IPS-18a (cell line): ENCODE data around the gene CFAP77.

Experiments used
- H3K27ac ChIP-seq: one replicate; pipeline ENCODE4 v1.5.1; 2013; ENCODE audit warnings: low read length
- H3K27me3 ChIP-seq: one replicate; pipeline ENCODE4 v1.6.1; 2013; ENCODE audit warnings: mild to moderate bottlenecking, low read length; ENCODE audit not compliant: control insufficient read depth, insufficient read depth
- H3K36me3 ChIP-seq: one replicate; pipeline ENCODE4 v1.6.1; 2013; ENCODE audit warnings: low read depth, low read length; ENCODE audit not compliant: control insufficient read depth
- H3K4me1 ChIP-seq: one replicate; pipeline ENCODE4 v1.6.1; 2013; ENCODE audit warnings: low read depth, low read length; ENCODE audit not compliant: control insufficient read depth
- H3K4me3 ChIP-seq: one replicate; pipeline ENCODE4 v1.5.1; 2013; ENCODE audit warnings: low read length
- H3K9ac ChIP-seq: one replicate; pipeline ENCODE4 v1.6.1; 2013; ENCODE audit warnings: mild to moderate bottlenecking, low read length, moderate library complexity
- H3K9me3 ChIP-seq: one replicate; pipeline ENCODE4 v1.6.1; 2013; ENCODE audit warnings: low read depth, low read length; ENCODE audit not compliant: control insufficient read depth

Gene CFAP77

DNA sequence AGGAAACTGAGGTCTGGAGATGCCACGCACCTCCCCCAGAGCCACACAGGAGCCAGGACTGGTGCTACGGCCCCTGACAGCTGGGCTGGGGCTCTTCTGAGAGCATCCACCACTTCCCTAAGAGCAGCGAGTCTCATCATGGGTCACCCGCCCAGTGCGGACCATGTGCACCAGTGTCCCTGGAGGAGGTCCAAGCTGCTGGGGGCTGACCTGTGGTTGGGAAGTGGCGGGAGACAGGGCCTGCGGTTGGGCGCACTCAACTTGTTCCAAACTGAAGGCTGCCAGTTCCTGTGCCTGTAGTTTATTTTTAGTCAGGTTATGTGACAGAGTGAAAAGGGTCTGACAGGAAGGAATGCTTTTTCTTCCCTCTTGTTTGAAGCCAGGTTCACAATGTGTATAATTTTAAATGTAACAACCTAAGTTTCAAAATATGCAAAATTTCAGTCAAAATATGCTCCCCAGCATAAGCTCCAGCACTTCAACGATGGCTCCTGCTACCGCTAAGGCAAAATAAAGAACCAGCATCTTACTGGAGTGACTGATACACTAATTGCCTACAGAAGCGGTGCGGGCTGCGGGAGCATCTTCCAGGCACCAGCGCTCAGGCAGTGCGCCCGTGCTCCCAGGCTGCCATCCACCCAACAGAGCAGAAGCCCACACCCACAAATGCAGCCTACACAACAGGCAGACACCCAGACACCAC, 187.2 kb downstream of the CFAP77 start:
- peaks cover 14% of the 10 kb centered on the region for H3K27me3 ChIP-seq
- no peak overlapping the region for H3K4me3 ChIP-seq
- H3K36me3 ChIP-seq = peaks cover 5% of the 10 kb centered on the region
- H3K4me1 ChIP-seq = peaks cover 13% of the 10 kb centered on the region
- no peak overlapping the region for H3K27ac ChIP-seq
- H3K9me3 ChIP-seq = no peaks in the 10 kb centered on the region
- H3K9ac ChIP-seq = no peak overlapping the region

DNA sequence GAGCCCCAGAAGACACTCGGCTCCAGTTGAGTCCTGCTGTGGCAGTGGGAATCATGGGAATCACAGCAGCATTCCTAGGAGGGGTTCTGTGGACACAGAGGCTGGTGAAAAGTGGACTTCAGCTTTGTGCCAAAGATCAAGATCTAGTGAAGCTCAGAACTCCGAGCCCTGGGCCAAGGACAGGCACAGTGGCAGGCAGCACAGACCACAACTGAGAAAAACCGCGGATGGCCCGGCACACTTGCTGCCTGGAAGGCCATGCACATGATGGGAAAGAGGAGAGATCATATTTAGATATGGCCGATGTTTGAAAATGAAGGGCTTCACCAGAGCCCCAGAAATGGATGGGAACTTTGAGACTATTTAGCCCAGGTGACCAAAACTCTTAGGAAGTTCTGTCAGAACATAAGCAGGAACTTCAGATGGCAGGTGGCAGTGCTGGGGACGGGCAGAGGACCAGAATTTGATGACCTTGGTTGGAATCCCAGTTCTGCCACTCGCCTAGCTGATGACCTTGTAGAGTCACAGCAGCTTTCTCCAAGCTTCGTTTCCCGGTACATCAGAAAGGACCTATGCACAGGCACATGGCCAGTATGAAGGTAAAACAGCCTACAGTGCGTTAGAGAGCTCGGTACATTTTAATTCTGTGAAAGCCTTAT, 190.4 kb downstream of the CFAP77 start:
- no peak overlapping the region for H3K4me3 ChIP-seq
- H3K9ac ChIP-seq = no peak overlapping the region
- H3K27ac ChIP-seq = no peak overlapping the region
- no peaks in the 10 kb centered on the region for H3K27me3 ChIP-seq
- H3K4me1 ChIP-seq = peaks cover 3% of the 10 kb centered on the region
- H3K36me3 ChIP-seq = peaks cover 5% of the 10 kb centered on the region
- no peaks in the 10 kb centered on the region for H3K9me3 ChIP-seq

DNA sequence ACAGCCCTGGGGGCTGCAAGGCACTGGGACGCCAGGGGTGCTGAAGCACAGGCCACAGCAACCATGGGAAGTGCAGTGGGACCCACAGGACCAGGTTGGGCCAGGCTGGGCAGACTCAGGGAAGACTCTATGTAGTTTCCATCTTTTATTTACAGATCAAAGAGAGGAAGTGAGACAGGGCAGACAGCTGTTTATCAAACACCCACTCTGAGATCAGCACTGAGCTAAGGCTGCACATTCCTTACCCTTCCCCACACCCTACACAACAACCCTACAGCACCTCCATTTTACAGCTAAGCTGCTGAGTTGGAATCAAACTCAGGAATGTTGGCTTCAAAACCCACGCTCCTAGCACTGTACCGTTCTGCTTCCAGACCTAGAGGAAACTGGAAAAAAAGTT, 192.2 kb downstream of the CFAP77 start:
- Histone ChIP-seq H3K36me3 (peaks cover 8% of the 10 kb centered on the region), H3K4me1 (peaks cover 3% of the 10 kb centered on the region), H3K27me3 (no peaks in the 10 kb centered on the region), H3K9me3 (no peaks in the 10 kb centered on the region), H3K9ac (no peak overlapping the region), H3K27ac (no peak overlapping the region), H3K4me3 (no peak overlapping the region)

DNA sequence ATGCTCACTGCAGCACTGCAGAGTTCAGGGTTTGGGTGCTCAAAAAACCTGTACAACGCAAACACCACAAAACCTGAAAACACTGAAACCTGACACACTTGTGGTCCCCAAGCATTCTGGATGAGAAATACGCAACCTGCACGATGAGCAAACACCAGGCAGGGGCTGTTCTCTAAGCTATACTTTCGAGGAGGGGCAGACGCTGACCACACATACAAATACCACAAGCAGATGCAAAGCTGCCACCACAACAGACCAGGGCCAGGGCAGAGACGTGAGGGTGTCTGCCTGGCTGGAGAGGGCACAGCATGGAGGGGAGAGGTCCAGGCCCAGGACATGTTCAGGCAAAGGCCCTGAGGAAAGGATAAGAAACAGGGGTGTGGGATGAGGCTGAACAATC, 195.4 kb downstream of the CFAP77 start:
- Histone ChIP-seq H3K9ac (no peak overlapping the region), H3K4me3 (no peak overlapping the region), H3K36me3 (peaks cover 21% of the 10 kb centered on the region), H3K9me3 (no peaks in the 10 kb centered on the region), H3K27ac (no peak overlapping the region), H3K27me3 (no peaks in the 10 kb centered on the region), H3K4me1 (no peaks in the 10 kb centered on the region)

DNA sequence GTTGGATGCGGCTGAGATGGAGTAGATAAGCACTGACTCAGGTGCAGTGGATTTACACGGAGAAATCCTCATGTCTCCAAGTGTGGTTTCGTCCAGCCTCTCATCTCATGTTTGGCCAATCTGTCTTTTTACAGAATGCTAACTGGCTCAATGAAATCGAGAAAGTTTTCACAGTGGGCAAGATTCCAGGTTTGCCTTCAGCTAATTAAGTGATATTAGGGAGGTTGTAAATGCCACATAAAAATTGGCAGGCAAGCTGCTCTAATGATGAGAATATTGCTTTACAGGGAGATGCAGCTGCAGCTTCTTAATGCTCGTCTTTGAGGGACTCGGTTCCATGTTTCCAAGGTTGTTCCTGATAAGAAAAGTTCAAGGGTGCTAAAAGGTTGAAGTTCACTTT, 196.1 kb downstream of the CFAP77 start:
- no peaks in the 10 kb centered on the region for H3K4me1 ChIP-seq
- no peaks in the 10 kb centered on the region for H3K9me3 ChIP-seq
- H3K9ac ChIP-seq = no peak overlapping the region
- H3K36me3 ChIP-seq = peaks cover 28% of the 10 kb centered on the region
- H3K4me3 ChIP-seq = no peak overlapping the region
- H3K27me3 ChIP-seq = no peaks in the 10 kb centered on the region
- H3K27ac ChIP-seq = no peak overlapping the region

DNA sequence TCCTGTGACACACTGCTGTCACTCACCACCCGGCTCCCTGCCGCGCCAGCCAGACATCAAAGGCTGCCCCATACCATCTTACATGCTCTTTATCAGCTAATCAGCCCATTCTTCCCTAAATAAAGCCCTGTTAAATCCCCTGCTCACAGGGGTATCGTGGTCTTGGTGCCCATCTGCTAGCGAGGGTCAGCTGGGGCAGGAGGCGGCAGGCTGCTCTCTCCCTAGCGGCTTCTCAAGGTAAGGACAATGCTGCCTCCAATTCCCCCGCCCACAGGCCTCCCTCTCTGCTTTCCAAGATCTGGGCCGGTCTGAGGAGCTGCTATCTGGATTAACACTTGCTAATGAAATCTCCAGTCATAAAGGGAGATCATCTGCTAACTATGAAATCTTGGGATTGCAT, 199.2 kb downstream of the CFAP77 start:
- Histone ChIP-seq H3K36me3 (peaks cover 43% of the 10 kb centered on the region), H3K9me3 (no peaks in the 10 kb centered on the region), H3K4me3 (no peak overlapping the region), H3K27me3 (no peaks in the 10 kb centered on the region), H3K9ac (no peak overlapping the region), H3K4me1 (no peaks in the 10 kb centered on the region), H3K27ac (no peak overlapping the region)

DNA sequence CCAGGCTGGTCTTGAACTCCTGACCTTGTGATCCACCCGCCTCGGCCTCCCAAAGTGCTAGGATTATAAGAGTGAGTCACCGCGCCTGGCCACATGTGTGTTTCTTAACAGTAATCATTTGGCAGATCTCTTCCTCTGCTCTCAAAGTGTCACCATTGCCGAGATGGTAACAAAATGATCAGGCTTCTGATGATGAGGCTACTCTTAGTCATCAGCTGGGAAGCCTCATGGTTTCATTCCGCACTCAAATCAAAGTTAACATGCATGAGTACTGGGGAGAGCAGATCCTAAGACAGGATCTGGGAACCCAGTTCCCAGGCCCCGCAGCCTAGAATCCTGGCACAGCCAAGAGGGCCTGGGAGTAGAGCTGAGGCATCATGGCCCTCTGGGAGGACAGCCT, 199.8 kb downstream of the CFAP77 start:
- no peaks in the 10 kb centered on the region for H3K27me3 ChIP-seq
- no peak overlapping the region for H3K9ac ChIP-seq
- no peaks in the 10 kb centered on the region for H3K9me3 ChIP-seq
- no peaks in the 10 kb centered on the region for H3K4me1 ChIP-seq
- H3K36me3 ChIP-seq = peaks cover 49% of the 10 kb centered on the region
- H3K27ac ChIP-seq = no peak overlapping the region
- H3K4me3 ChIP-seq = no peak overlapping the region

DNA sequence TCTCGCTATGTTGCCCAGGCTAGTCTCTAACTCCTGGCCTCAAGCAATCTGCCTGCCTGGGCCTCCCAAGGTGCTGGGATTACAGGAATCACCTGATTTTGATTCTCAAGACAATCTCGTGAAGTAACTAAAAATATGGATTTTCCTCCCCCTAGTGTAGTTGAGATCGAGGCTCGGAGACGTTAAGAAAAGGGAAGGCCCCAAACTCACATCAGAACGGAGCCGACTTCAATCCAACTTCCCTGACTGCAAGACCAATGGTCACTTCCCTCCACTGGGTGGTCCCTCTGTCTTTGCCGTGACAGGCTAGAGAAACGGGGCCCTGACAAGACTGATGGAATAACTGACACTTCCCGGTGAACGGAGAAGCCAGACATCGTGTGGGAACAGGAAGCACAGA, 200.7 kb downstream of the CFAP77 start:
- no peaks in the 10 kb centered on the region for H3K27me3 ChIP-seq
- H3K36me3 ChIP-seq = peaks cover 58% of the 10 kb centered on the region
- no peak overlapping the region for H3K9ac ChIP-seq

DNA sequence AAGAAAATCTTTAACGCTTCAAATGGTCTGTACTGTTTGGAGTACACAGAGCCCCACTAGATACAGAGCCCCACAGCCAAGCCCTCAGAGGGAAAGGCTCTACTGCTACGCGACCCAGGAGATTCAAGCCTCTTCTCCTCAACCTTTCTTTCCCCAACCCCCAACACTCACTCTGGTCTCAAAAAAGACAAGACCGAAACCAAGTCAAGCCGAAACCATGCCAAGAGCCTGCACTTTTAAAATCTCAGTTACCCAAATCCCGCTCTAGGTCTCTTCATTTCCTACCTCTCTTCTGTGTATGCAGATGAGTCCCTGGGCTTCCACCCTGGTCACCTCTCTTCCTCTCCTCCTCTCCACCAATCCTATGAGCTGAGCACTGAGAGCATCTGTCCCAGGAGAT, 204.3 kb downstream of the CFAP77 start:
- Histone ChIP-seq H3K4me1 (peaks cover 8% of the 10 kb centered on the region), H3K4me3 (no peak overlapping the region), H3K36me3 (peaks cover 65% of the 10 kb centered on the region), H3K9me3 (no peaks in the 10 kb centered on the region), H3K27me3 (no peaks in the 10 kb centered on the region), H3K9ac (no peak overlapping the region), H3K27ac (no peak overlapping the region)

More for the DNA sequence above, 200.7 kb downstream of the CFAP77 start:
- no peaks in the 10 kb centered on the region for H3K9me3 ChIP-seq
- no peak overlapping the region for H3K27ac ChIP-seq
- H3K4me3 ChIP-seq = no peak overlapping the region
- peaks cover 4% of the 10 kb centered on the region for H3K4me1 ChIP-seq

DNA sequence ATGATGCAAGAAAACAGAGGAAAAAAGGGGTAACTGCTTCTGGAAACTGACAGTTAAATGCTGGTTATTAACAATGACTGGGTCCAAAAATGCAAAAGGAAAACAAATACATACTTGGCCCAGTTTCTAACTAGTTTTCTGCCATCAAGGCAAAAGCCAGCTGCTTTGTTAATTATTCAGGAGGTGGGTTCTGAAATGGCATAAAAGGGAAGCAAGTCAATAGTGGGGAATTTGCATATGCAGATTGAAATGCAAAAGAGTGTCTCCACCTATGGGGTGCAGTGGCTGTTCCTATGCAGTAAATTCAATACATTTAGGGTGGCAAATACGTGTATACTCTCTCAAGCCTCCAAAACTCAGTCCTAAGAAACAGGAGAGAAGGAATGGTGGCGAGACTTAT, 205.8 kb downstream of the CFAP77 start:
- Histone ChIP-seq H3K4me1 (peaks cover 8% of the 10 kb centered on the region), H3K9ac (no peak overlapping the region), H3K4me3 (no peak overlapping the region), H3K36me3 (peaks cover 59% of the 10 kb centered on the region), H3K27me3 (no peaks in the 10 kb centered on the region), H3K9me3 (no peaks in the 10 kb centered on the region), H3K27ac (no peak overlapping the region)

DNA sequence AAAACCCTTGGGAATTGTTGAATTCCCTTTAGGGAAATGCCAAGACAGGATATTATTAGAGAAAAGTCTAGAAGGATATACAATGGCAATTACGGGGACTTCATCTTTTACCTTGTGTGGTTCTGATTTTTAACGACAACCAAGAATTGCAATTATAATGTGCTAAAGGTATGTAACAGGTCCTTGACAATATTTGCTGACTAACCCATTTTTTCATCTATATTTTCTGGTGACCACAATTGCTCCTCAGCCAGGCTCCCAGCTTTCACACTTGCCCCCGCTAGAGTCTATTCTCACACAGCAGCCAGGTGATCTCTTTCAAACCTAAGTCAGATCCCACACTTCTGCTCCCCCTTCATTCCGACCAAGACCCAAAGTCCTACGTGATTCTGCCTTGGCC, 206.7 kb downstream of the CFAP77 start:
- no peak overlapping the region for H3K9ac ChIP-seq
- no peak overlapping the region for H3K27ac ChIP-seq
- H3K4me3 ChIP-seq = no peak overlapping the region
- H3K4me1 ChIP-seq = peaks cover 8% of the 10 kb centered on the region
- no peaks in the 10 kb centered on the region for H3K27me3 ChIP-seq
- no peaks in the 10 kb centered on the region for H3K9me3 ChIP-seq
- H3K36me3 ChIP-seq = peaks cover 49% of the 10 kb centered on the region

DNA sequence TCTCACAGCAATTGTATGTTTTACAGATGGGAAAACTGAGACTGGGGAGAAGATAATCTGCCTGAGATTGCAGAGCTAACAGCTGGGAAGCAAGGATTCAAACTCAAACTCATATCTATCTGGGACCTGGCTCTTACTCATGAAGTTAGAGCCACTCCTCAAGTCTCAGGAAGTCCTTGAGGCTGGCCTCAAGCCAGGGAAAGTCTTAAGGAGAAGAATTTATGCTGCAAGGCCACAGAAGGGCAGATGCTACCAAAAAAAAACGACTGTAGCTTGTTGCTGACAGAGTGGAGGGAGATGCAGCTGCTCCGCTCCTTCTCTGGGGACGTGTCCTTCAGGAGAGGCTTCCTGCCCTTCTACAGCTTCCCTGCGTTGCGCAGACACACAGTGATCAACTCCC, 212.1 kb downstream of the CFAP77 start:
- Histone ChIP-seq H3K36me3 (peaks cover 26% of the 10 kb centered on the region), H3K27ac (no peak overlapping the region), H3K9ac (no peak overlapping the region), H3K9me3 (no peaks in the 10 kb centered on the region), H3K27me3 (no peaks in the 10 kb centered on the region), H3K4me1 (no peaks in the 10 kb centered on the region), H3K4me3 (no peak overlapping the region)
